Body of pancreas (tissue), 4 donors: ENCODE results near the gene RABGGTA.

Experiments used
- POLR2A ChIP-seq, 3 donors: fragments of 450-650 bp; IDR thresholded peaks; one replicate each; pipeline ENCODE4 v1.6.1; 2016; ENCODE audit warnings: antibody characterized with exemption in 3 of 3, mild to moderate bottlenecking in 2 of 3
- TF ChIP-seq, protein P1 (sequence below), 7 experiments: fragments of 450-650 bp in 4 of 7; fragments of 200-600 bp in 3 of 7; sonication (generic) in 3 of 7; IDR thresholded peaks; one replicate each; pipeline ENCODE4 v1.5.1; 2016 to 2019; ENCODE audit warnings: antibody characterized with exemption in 7 of 7

DNA sequence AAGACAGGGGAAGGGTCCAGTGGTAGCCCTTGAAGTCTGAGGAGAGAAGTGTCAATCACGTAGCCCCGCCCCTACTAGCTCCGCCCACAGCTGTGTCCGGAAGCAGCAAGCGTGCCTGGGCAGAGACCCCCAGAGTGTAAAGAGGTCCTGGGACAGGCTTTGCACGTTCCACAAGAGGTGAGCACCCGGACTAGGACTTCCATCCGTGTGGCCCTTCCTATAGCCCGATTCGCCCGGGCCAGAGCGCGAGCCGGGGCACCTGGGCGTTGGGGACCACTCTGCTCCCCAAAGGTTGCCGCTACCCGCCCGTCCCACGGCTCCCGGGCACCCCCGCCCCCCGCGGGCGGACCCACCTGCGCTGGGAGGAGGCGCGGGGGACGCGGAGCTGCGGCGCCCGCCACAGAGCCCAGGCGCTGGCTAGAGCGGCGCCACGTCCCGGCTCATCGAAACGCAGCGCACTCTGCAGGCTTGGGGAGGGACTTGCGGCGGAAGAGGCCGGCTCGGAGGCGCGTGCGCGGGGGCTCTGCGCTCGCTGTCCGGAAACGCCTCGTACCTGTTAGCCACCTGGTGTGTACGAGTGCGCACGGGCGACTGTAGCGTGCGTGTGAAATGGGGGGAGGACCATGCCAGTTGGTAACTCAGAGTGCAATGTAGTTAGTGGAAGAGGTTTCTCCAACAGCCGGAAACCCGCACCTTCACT is at the start of gene RABGGTA:
- TF ChIP-seq POLR2A (IDR thresholded peaks at IDR 0.05) = peak; percentile 79 to 88 (median 87)
- TF ChIP-seq, protein P1, sequence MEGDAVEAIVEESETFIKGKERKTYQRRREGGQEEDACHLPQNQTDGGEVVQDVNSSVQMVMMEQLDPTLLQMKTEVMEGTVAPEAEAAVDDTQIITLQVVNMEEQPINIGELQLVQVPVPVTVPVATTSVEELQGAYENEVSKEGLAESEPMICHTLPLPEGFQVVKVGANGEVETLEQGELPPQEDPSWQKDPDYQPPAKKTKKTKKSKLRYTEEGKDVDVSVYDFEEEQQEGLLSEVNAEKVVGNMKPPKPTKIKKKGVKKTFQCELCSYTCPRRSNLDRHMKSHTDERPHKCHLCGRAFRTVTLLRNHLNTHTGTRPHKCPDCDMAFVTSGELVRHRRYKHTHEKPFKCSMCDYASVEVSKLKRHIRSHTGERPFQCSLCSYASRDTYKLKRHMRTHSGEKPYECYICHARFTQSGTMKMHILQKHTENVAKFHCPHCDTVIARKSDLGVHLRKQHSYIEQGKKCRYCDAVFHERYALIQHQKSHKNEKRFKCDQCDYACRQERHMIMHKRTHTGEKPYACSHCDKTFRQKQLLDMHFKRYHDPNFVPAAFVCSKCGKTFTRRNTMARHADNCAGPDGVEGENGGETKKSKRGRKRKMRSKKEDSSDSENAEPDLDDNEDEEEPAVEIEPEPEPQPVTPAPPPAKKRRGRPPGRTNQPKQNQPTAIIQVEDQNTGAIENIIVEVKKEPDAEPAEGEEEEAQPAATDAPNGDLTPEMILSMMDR (IDR thresholded peaks at IDR 0.05) = peak; percentile 45 to 90 (median 68)
